Measurements from ENCODE around the gene KIF26B. TPM values are rescaled to one million over a fixed set of nuclear protein-coding genes. Genes with fewer than 3 reads are reported as not detected.
"Not testable (repeated sequence)": the region's sequence is repeated elsewhere in the genome, so short reads cannot be mapped to it uniquely, and the experiment has no call there.

KIF26B gene
- total RNA-seq, 2 experiments from 2014 or later: not detected

DNA sequence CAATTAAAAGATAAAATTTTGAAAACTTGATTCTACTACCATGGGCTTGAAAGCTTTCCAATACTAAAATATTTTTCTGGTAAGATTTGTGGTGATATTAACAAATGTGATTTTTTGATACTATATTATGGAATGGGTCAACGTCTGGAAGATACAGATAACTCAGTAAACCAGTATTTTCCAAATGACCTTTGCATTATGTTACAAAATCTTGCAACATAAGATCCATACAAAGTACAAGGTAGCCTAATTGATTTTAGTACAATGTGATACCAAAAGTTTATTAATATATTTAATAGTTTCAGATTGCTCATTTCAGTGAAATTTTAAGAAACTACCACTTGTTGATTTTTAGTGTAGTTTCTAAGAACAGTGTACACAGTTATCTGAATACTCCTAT is 236.2 kb downstream of the KIF26B start:
- Mint-ChIP-seq H3K27ac (no peak overlapping the region), H3K4me3 (no peak overlapping the region), H3K36me3 (ENCODE audit: low read depth) (no peaks in the 10 kb centered on the region), H3K4me1 (no peaks in the 10 kb centered on the region), H3K9me3 (no peaks in the 10 kb centered on the region), H3K27me3 (no peaks in the 10 kb centered on the region)
- POLR2A ChIA-PET: no interaction called here
- CTCF ChIA-PET: no interaction called here
- DNase-seq: no peak

DNA sequence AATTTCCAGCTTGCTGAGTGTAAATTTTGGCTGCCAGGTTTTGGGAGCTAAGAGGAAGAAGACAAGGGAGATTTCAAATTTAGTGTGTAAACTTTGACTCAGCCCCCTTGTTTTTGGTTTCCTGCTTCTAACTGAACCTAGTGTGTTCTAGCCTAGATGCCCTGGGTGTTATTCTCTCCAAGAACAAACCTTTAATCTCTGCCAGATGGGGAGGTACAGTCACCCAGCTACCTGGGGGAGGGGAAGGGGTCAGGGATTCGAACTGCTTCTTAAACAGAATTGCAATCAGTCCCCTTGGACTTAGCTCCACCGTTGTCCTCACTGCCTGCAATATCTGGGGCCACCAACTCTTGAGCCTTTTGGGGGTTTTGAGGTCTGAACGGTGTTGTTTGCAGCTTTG is 238.9 kb downstream of the KIF26B start:
- ChIA-PET CTCF (no interaction called here), POLR2A (no interaction called here)
- no peaks in the 10 kb centered on the region for H3K9me3 Mint-ChIP-seq
- no peaks in the 10 kb centered on the region for H3K36me3 Mint-ChIP-seq (ENCODE audit: low read depth)
- no peaks in the 10 kb centered on the region for H3K27me3 Mint-ChIP-seq
- H3K4me3 Mint-ChIP-seq: no peak overlapping the region
- no peaks in the 10 kb centered on the region for H3K4me1 Mint-ChIP-seq
- no peak for DNase-seq
- H3K27ac Mint-ChIP-seq: no peak overlapping the region

DNA sequence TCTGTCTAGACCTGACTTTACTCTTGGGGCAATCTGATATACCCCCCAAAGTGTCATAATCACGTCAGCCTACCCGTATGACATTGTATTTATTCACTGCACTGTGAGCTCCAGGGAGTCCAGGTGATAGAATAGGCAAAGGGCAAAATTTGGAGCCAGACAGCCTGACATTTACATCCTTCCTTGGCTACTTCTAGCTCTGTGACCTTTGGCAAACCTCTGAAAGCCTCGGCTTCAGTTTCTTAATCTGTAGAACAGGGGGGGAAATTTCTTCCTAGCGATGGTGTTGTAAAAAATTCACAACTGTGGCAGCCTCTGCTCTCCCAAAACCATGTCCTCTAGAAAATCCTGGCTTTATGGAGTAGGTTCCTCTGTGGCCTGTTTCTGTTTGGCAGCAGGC is 240.9 kb downstream of the KIF26B start:
- ChIA-PET POLR2A (no interaction called here), CTCF (no interaction called here)
- H3K9me3 Mint-ChIP-seq: no peaks in the 10 kb centered on the region
- no peaks in the 10 kb centered on the region for H3K36me3 Mint-ChIP-seq (ENCODE audit: low read depth)
- H3K27ac Mint-ChIP-seq: no peak overlapping the region
- no peak overlapping the region for H3K4me3 Mint-ChIP-seq
- H3K27me3 Mint-ChIP-seq: no peaks in the 10 kb centered on the region
- no peak for DNase-seq
- H3K4me1 Mint-ChIP-seq: no peaks in the 10 kb centered on the region

DNA sequence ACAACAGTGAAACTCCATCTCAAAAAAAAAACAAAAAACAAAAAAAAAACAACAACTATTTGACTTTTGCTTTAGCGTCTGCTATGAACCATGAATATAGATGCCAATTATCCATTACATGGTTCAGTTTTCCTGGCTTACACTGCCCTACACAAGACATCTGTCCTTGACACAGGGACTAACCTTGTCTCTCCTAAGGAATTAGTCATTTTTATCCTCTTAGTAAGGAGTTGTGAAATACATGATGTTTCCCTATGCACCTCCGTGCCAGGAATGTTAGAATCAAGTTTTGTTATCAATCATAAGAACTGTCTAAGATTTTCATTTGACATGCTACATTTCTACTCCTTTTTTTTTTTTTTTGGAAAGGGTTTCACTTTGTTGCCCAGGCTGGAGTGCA is 241.8 kb downstream of the KIF26B start:
- POLR2A ChIA-PET: no interaction called here
- Mint-ChIP-seq H3K9me3 (no peaks in the 10 kb centered on the region), H3K27me3 (no peaks in the 10 kb centered on the region), H3K36me3 (ENCODE audit: low read depth) (no peaks in the 10 kb centered on the region), H3K4me1 (no peaks in the 10 kb centered on the region), H3K27ac (no peak overlapping the region), H3K4me3 (no peak overlapping the region)
- no peak for DNase-seq
- CTCF ChIA-PET: no interaction called here

- Mint-ChIP-seq H3K4me1 (no peaks in the 10 kb centered on the region), H3K27ac (no peak overlapping the region), H3K36me3 (ENCODE audit: low read depth) (no peaks in the 10 kb centered on the region), H3K27me3 (no peaks in the 10 kb centered on the region), H3K4me3 (no peak overlapping the region), H3K9me3 (no peaks in the 10 kb centered on the region)
- CTCF ChIA-PET: no interaction called here
- no peak for DNase-seq
- POLR2A ChIA-PET: no interaction called here
Observed at GRCh38 chr1:245397771-245398170, 243.0 kb downstream of the KIF26B start.

DNA sequence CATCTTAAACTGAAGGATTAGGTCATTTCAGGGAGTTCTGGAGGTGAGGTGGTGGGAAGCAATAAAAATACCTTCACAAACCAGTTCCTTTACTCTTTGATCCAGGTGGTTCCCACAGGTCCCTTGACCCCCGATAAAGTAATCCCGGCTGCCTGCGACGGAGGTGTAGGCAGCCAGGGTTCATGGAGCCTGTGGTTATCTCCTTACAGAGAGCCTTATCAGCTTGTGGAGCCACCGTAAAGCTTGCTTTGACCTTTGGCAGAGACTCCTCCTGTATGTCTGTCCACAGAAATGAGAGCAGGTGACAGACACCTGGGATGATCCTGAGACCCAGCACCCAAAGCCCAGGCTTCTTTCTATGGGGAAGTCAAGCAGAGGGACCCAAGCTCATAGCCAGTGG is 243.4 kb downstream of the KIF26B start:
- DNase-seq: no peak
- no peak overlapping the region for H3K27ac Mint-ChIP-seq
- H3K36me3 Mint-ChIP-seq (ENCODE audit: low read depth): no peaks in the 10 kb centered on the region
- no peak overlapping the region for H3K4me3 Mint-ChIP-seq
- H3K4me1 Mint-ChIP-seq: no peaks in the 10 kb centered on the region
- CTCF ChIA-PET: no interaction called here
- no peaks in the 10 kb centered on the region for H3K27me3 Mint-ChIP-seq
- no peaks in the 10 kb centered on the region for H3K9me3 Mint-ChIP-seq
- POLR2A ChIA-PET: no interaction called here

DNA sequence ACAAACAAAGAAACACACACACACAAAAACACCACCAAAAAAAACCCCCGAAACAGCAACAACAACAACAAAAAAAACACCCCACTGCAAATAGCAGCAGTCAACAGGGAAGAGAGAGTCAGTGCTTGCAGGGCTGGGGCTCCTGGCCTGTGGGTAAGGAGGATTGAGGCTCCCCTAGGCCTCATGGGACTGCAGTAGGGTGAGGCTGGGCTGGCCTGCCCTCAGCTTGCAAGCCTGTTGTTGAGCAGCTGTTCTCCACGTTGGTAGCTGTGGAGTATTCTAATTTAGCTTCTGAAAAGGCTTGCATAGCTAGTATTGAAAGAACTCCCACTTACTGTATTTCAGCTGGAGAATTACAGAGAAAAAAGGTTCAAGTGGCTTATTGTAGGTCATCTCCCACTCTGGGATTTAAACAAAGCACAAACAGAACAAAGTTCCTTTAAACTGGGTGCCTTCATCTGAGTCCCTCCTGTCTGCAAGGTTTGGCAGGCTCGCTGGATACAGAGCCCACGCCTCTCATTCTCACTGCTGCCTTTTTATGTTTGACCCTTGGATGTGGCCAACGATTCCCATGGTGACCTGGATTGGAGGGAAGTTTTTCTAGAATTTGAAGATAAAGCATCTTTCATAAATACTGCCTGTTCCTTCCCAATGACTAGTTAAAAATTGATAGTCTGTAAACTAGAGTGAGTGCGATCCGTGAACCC is 247.2 kb downstream of the KIF26B start:
- no peaks in the 10 kb centered on the region for H3K9me3 Mint-ChIP-seq
- H3K4me3 Mint-ChIP-seq: no peak overlapping the region
- H3K36me3 Mint-ChIP-seq (ENCODE audit: low read depth): no peaks in the 10 kb centered on the region
- ChIA-PET POLR2A (no interaction called here), CTCF (no interaction called here)
- peaks cover 2% of the 10 kb centered on the region for H3K27me3 Mint-ChIP-seq
- H3K4me1 Mint-ChIP-seq: no peaks in the 10 kb centered on the region
- no peak for DNase-seq
- no peak overlapping the region for H3K27ac Mint-ChIP-seq

GRCh38 chr1:245402998-245403397 is 248.2 kb downstream of the KIF26B start:
- POLR2A ChIA-PET; DNase-seq; CTCF ChIA-PET; H3K36me3 Mint-ChIP-seq (ENCODE audit: low read depth); H3K27ac Mint-ChIP-seq; H3K27me3 Mint-ChIP-seq; H3K4me3 Mint-ChIP-seq; H3K4me1 Mint-ChIP-seq; H3K9me3 Mint-ChIP-seq: not testable (repeated sequence)

- ChIA-PET CTCF (no interaction called here), POLR2A (no interaction called here)
- no peak overlapping the region for H3K27ac Mint-ChIP-seq
- H3K4me3 Mint-ChIP-seq: no peak overlapping the region
- peaks cover 2% of the 10 kb centered on the region for H3K27me3 Mint-ChIP-seq
- H3K9me3 Mint-ChIP-seq: no peaks in the 10 kb centered on the region
- H3K4me1 Mint-ChIP-seq: no peaks in the 10 kb centered on the region
- no peak for DNase-seq
- no peaks in the 10 kb centered on the region for H3K36me3 Mint-ChIP-seq (ENCODE audit: low read depth)
Observed at GRCh38 chr1:245404527-245404926, 249.7 kb downstream of the KIF26B start.

- Mint-ChIP-seq H3K4me3 (no peak overlapping the region), H3K36me3 (ENCODE audit: low read depth) (no peaks in the 10 kb centered on the region), H3K4me1 (no peaks in the 10 kb centered on the region), H3K27ac (no peak overlapping the region), H3K27me3 (peaks cover 2% of the 10 kb centered on the region), H3K9me3 (no peaks in the 10 kb centered on the region)
- ChIA-PET CTCF (no interaction called here), POLR2A (no interaction called here)
- DNase-seq: no peak
Observed at GRCh38 chr1:245404952-245405351, 250.2 kb downstream of the KIF26B start.

DNA sequence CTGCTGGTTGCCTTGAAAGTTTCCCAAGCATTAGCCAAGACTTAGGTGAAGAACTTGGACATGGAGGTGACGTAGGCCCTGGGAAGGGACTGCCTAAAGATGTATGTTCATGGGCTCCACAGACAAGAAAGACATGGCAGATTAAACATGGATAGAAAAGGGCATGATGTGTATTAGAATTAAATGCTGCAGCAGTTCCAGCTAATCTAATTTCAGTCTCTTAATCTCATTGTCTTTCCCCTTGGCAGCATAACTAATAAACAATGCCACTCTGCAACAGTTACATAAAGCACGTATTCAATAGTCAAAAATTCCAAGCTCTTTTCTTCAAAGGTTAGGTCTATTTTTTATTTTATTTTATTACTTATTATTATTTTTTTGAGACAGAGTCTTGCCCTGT is 251.6 kb downstream of the KIF26B start:
- ChIA-PET CTCF (no interaction called here), POLR2A (no interaction called here)
- Mint-ChIP-seq H3K4me1 (no peaks in the 10 kb centered on the region), H3K4me3 (no peak overlapping the region), H3K27me3 (peaks cover 2% of the 10 kb centered on the region), H3K27ac (no peak overlapping the region), H3K36me3 (ENCODE audit: low read depth) (no peaks in the 10 kb centered on the region), H3K9me3 (no peaks in the 10 kb centered on the region)
- DNase-seq: no peak

GRCh38 chr1:245407983-245408382 is 253.2 kb downstream of the KIF26B start:
- H3K9me3 Mint-ChIP-seq: no peaks in the 10 kb centered on the region
- no peaks in the 10 kb centered on the region for H3K4me1 Mint-ChIP-seq
- peaks cover 2% of the 10 kb centered on the region for H3K27me3 Mint-ChIP-seq
- POLR2A ChIA-PET: no interaction called here
- H3K36me3 Mint-ChIP-seq (ENCODE audit: low read depth): no peaks in the 10 kb centered on the region
- H3K27ac Mint-ChIP-seq: no peak overlapping the region
- CTCF ChIA-PET: no interaction called here
- no peak for DNase-seq
- no peak overlapping the region for H3K4me3 Mint-ChIP-seq

GRCh38 chr1:245409341-245410195 is 254.8 kb downstream of the KIF26B start:
- H3K27ac Mint-ChIP-seq: no peak overlapping the region
- no peaks in the 10 kb centered on the region for H3K36me3 Mint-ChIP-seq (ENCODE audit: low read depth)
- H3K27me3 Mint-ChIP-seq: peaks cover 2% of the 10 kb centered on the region

More at GRCh38 chr1:245409341-245410195, 254.8 kb downstream of the KIF26B start:
- no peaks in the 10 kb centered on the region for H3K4me1 Mint-ChIP-seq
- no peak overlapping the region for H3K4me3 Mint-ChIP-seq
- ChIA-PET POLR2A (no interaction called here), CTCF (no interaction called here)
- H3K9me3 Mint-ChIP-seq: no peaks in the 10 kb centered on the region
- no peak for DNase-seq

Data from activated CD4-positive, alpha-beta memory T cell treated with anti-CD3 and anti-CD28 coated beads, Interleukin-2, amount 10 ng/mL, durations not matched to agents 7 days and 5 days (primary cell).